ENCODE measurements around the gene SUCLA2.

GRCh38 chr13:47917022-47917574 is 84.0 kb downstream of the SUCLA2 start:
- no peak for TF ChIP-seq EZH2 (IDR thresholded peaks at IDR 0.05; ENCODE audit: borderline replicate concordance, insufficient read depth, low read depth, low read length, poor library complexity, severe bottlenecking)
- TF ChIP-seq CTCF (IDR thresholded peaks at IDR 0.05): no peak
